GM08714 (cell line): ENCODE results near the gene TANC1.

Experiments used
- H3K4me3 ChIP-seq: fragments of 200-500 bp; sonication (Bioruptor generic); 2 replicates; pipeline ENCODE4 v1.5.1; 2014; ENCODE audit warnings: mild to moderate bottlenecking, low read length, inconsistent platforms
- ZNF274 ChIP-seq: IDR thresholded peaks from 2 replicates; pipeline ENCODE4 v1.6.1; 2012; ENCODE audit warnings: mild to moderate bottlenecking, low read depth, low read length

TANC1 gene

DNA sequence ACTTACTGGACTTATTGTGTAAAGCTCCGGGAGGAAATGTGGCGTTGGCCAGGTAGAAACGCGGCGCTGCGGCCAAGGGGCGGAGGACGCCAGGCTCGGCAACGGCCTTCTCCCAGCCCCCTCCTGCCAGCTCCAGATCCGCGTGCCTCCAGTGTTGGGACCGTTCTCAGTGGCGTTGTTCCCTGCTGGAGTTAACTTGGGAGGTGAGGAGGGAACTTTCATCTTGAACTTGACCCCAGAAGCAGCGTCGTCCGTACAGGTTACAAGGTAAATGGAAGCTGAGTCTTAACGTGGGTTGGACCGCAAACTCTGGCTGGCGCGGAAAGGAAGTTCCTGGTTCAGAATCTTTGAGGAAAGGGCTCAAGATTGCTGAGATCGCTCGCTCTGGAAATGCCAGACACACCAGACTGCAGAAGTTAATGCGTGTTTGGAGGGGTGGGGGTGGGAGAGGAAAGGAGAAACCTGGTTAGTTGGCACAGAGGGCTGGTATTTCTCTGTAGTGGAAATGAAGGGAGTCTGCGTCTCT is 1.3 kb downstream of the TANC1 start:
- TF ChIP-seq ZNF274 = no peak
- H3K4me3 ChIP-seq = peak overlapping the region; percentile 48

DNA sequence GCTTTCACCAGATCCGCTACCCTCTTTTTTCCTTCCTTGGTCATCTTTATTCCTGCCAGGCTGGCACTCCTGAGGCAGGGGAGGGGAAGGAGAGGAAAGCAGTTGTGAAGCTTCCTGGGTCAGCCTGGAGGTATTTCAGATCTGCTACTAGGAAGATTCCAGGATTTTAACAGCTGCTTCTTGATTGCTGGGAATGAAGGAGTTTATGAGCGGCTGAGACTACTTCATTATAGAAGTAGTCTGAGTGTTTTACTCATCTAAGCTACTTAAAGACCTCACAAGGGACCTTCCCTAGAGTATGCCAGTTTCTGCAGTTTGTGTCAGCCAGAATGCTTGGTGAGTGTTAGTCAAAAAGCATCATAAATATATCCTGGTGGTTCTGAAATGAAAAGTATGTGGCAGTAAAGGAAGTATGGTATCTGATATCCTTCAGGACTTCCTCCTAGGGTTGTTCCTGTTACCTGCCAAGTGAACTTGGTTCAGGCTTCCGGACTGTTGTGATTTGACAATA is 1.9 kb downstream of the TANC1 start:
- no peak for TF ChIP-seq ZNF274
- H3K4me3 ChIP-seq = peak overlapping the region; percentile 48

DNA sequence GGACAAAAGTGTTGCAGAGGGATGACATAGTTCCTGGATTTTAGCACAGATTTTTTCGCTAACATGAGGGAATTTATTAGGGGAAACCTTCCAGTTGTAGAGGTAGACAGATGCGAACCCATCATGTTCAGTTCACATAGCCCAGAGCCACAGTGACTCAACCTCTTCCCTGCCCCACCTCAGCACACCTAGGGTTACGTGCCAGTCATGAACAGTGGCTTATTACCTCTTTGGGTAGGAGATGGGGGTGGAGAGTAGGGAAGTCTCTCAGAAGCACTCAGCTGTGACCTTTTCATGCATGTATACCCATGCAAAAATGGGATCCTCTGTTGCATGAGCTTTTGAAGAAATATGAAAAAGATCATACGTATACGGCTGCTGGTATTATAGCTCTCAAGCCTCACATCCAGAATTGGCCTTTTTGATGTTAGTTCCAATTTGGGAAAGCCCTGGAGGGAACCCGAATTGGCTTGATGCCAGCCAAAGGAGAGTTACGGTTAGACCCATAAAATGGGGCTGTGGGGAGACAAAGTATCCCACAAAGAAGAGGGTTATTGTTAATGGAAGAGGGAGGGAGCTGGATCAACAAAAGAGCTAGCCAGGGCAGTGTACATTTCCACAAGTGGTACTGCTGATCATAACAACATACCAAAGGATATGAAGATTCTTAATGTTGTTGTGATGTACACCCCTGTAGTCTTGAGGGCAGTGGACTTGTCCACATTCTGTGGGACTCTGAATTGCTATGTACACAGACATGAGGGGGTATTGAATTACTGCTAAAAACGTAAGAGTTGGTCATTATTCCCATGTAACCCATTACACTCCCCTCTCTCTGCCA is 4.9 kb downstream of the TANC1 start:
- TF ChIP-seq ZNF274 = no peak
- no peak overlapping the region for H3K4me3 ChIP-seq

DNA sequence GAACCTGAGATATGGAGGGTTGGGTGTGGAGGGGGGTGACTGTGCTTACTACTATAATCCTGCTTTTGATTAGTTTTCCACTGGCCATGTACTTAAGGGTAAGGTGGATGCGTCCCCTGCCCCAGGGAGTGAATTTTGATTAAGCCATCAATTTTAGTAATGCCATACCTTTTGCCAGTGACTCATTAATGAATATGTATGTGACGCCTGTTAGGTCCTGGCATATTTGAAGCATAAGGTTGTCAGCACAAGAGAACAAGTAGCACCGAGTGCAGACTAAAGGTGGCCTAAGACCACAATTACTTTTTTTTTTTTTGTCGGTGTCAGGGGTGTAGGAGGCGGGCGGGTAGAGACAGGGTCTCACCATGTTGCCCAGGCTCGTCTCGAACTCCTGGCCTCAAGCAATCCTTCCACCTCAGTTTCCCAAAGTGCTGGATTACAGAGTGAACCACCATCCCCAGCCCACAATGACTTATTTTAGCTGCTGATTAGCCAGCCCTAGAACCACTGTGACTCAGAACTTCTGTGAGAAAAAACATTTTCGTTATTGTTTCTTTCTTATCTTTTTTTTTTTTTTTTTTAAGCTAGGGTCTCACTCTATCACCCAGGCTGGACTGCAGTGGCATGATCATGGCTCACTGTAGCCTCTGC is 7.0 kb downstream of the TANC1 start:
- TF ChIP-seq ZNF274 = no peak
- no peak overlapping the region for H3K4me3 ChIP-seq

DNA sequence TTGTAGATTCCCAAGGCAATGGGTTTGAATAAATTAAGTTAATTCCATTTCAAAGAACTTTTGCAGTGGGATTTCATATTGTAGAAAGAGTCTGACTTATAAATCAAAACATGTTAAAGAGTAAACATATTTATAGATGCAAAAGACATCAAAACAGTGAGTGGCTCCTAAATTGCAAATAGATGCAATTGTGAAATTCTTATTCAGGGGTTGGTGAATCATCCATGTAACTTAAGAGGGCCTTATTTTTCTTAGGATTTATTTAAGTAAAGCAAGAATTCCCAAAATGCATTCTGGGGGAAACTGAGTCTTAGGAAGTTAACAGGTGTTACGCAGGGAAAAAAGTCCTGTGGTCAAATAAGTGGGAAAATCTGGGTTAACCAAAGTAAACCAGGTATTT is 11.3 kb downstream of the TANC1 start:
- no peak overlapping the region for H3K4me3 ChIP-seq
- no peak for TF ChIP-seq ZNF274

DNA sequence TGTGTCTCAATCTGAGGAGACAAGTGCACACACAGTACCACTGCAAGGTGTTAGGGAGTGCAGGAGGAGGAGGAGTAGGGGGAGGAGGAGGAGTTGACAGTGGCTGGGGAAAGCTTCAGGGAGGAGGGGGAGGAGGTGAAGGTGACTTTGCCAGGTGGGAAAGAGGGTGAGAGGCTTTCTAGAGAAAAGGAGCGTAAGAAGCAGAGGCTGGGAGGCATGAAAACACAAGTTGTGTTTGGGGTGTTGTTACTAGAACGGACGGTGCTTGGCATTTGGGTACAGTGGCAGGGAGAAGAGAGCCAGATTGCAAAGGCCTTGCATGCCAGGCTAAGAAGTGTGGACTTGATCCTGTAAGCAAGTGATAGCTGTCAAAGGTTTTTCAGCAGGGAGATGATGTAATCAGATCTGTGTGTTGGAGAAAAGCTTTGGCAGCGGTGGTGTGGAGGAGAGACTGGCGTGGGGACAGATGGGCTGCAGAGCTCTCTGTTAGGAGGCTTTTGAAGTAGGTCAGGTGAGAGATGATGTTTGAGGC is 16.2 kb downstream of the TANC1 start:
- TF ChIP-seq ZNF274 = no peak
- H3K4me3 ChIP-seq = no peak overlapping the region

DNA sequence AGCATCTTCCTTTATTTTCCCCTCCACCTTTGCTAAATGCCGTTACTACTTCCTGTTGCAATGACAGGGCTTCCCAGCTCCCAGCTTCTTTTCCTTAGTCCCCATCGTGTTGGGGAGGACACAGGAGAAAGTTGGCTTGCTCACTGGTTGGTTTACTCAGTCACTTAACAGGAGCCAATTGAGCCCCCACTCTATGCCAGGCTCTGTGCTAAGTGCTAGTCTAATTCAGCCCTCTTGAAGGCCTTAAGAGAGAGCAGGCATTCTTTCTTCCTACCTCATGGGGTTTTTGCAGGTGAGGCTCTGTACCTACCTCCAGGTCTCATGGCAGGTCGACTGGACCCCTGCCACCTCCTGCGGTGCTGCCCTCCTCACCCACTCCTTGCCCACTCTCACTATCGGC is 20.1 kb downstream of the TANC1 start:
- no peak overlapping the region for H3K4me3 ChIP-seq
- TF ChIP-seq ZNF274 = no peak

DNA sequence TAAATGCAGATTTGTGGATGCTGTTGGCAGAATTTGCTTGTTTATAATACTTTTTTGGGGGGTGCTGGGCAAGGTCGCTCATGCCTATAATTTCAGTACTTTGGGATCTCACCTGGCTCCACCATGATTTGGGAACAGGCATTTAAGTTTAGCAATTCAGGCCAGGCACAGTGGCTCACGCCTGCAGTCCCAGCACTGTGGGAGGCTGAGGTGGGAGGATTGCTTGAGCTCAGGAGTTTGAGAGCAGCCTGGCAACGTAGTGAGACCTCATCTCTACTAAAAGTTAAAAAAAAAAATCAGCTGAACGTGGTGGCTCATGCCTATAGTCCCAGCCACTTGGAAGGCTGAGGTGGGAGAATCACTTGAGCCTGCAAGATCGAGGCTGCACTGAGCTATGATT is 20.7 kb downstream of the TANC1 start:
- no peak for TF ChIP-seq ZNF274
- H3K4me3 ChIP-seq = no peak overlapping the region

DNA sequence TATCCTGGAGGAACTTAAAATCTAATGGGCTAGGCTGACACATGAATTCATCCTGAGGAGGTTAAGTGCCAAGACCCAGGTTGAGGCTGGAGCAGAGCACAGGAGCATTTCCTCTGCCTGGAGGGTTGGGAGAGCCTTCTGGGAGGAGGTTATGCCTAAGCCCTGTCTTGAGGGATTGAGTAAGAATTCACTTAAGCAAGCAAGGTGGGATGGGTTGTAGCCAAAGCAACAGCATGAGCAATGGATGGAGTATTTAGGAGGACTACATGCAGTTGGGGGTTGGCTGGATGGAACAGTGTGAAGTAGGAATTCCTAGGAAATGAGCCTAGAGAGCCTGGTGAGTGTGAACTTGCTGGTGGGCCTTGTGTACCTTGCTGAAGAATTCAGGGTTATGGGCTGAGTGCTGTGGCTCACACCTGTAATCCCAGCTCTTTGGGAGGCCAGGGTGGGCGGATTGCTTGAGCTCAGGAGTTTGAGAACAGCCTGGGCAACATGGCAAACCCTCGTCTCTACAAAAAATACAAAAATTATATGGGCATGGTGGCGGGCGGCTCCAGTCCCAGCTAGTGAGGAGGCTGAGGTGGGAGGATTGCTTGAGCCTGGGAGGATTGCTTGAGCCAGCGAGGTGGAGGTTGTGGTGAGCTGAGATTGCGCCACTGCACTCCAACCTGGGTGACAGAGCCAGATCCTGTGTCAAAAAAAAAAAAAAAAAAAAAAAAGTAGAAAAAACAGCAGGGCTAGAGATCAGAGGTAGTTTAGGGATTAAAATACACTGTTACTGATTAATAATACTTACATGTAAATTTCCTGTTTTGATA is 22.2 kb downstream of the TANC1 start:
- TF ChIP-seq ZNF274 = no peak
- H3K4me3 ChIP-seq = no peak overlapping the region

DNA sequence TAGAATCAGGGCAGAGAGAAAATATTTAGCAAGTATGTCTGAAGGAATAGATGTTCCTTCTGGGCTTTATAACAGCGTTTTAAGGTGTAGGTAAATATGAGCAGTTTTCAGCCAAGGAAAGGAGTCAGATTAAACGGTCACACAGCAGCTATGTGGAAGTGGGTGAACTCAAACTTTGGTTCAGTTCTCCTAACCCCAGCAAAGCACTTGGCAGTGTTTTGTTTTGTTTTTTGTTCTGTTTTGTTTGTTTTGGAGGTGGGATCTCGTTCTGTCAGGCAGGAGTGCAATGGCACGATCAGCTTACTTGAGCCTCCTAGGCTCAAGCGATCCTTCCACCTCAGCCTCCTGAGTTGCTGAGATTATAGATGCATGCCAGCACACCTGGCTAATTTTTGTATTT is 24.6 kb downstream of the TANC1 start:
- no peak for TF ChIP-seq ZNF274
- H3K4me3 ChIP-seq = no peak overlapping the region

DNA sequence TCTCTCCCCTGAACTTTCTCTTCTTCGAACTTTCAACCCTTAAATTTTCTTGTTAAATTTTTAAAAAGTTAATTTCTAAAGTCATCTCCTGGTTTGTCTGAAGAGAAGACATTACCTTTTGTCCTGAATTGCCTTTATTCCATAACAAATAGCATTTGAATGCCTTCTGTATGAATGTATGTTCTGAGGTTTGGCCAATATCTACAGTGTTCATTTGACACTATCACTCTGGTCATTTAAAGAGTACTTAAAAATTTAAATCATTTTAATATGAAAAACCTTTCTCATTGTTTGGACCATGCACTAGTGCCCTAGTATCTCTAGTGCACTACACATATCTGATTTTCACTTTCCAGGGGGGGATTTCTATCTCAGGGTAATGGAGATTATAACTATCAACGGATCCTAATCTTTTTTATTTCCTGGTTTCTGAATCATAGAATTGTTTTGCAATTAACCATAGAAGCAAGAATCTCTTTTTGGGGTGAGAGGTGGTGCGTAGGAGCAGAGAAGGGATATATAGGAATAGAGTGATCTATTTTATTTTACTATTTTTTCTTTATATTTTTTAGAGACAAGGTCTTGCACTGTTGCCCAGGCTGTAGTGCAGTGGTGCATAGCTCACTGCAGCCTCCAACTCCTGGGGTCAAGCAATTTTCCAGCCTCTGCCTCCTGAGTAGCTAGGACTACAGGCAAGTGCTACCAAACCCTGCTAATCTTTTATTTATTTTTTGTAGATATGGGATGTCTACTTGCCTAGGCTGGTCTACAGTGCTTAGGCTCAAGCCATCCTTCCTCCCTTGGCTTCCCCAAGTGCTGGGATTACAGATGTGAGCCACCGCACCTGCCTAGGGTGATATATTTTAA is 25.5 kb downstream of the TANC1 start:
- no peak overlapping the region for H3K4me3 ChIP-seq
- no peak for TF ChIP-seq ZNF274

DNA sequence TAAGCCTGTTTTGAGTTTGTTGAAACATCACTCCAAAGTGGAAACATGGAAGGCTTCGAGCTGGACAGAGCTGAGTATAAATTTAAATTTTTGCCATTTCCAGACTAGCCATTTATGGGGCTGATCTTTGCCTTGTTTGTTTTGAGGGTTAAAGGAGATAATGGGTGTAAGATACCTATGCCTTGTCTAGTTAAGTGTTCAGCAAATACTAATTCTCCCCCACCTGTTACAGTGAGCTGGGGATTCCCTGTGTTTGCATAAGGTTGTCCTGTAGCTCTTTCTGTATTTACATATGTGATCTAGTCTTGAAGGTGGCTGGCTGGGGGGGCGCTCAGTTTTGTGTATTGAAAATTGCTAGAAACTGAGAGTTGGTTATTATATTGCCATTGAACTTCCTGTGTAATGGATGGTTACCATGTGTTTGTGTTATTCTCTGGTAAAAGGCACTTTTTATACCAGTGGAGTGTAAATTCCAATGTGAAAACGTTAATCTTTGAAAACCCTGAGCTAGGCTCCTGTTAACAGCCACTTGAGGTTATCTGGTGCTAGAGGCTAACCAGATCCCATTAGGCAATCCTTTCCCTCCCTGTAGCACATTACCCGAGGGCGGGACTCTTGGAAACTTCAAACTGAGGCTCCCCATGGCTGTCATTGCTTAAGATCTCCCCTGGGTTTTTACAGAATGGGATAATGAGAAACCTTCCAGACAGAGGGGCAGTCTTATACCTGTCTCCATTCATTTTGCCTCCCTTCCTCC is 26.7 kb downstream of the TANC1 start:
- TF ChIP-seq ZNF274 = no peak
- no peak overlapping the region for H3K4me3 ChIP-seq
